K562 (cell line): ENCODE results near the gene MDK. TPM values are rescaled to one million over a fixed set of nuclear protein-coding genes. Genes with fewer than 3 reads are reported as not detected.

Experiments used
- CXXC5 ChIP-seq: fragments of 250-450 bp; sonication (Bioruptor Pico); IDR thresholded peaks from 2 replicates; pipeline ENCODE4 v1.8.0; 2022; ENCODE audit warnings: inconsistent platforms, mild to moderate bottlenecking, moderate library complexity
- NR2C2 ChIP-seq, 2 experiments: fragments of 200-800 bp in 1 of 2; sonication (Bioruptor generic) in 1 of 2; sonication (generic) in 1 of 2; formaldehyde crosslinking in 1 of 2; IDR thresholded peaks; 2 replicates each; pipeline versions ENCODE4 v1.6.1 to v1.8.0; 2016 to 2022; ENCODE audit warnings: mild to moderate bottlenecking in 1 of 2, missing compliant biosample characterization in 1 of 2, missing genetic modification characterization in 1 of 2, missing genetic modification reagents in 1 of 2
- PHB2 ChIP-seq: fragments of 450-650 bp; IDR thresholded peaks from 2 replicates; pipeline ENCODE4 v1.6.1; 2017; ENCODE audit warnings: low read depth
- RAD21 ChIP-seq, 2 experiments: fragments of 250-450 bp in 1 of 2; fragments of 450-650 bp in 1 of 2; sonication (Bioruptor Pico) in 1 of 2; formaldehyde crosslinking in 1 of 2; IDR thresholded peaks in 1 of 2; conservative IDR thresholded peaks in 1 of 2; 2 replicates each; pipeline versions ENCODE4 v1.4.0 to v1.8.0; 2020 to 2022; ENCODE audit warnings: mild to moderate bottlenecking in 2 of 2, moderate library complexity in 1 of 2
- SMARCB1 ChIP-seq: IDR thresholded peaks from 2 replicates; pipeline ENCODE4 v1.6.1; 2011; ENCODE audit warnings: improper control_type of control experiment, low read depth; ENCODE audit not compliant: insufficient read length
- TEAD4 ChIP-seq, 2 experiments: sonication (generic) in 1 of 2; formaldehyde crosslinking in 1 of 2; IDR thresholded peaks; 2 replicates each; pipeline versions ENCODE4 v1.6.1 to v1.8.0; 2012 to 2022; ENCODE audit warnings: borderline replicate concordance in 1 of 2, inconsistent platforms in 1 of 2, low read length in 1 of 2, mild to moderate bottlenecking in 1 of 2, missing genetic modification reagents in 1 of 2
- ZC3H11A ChIP-seq: IDR thresholded peaks from 2 replicates; pipeline ENCODE4 v1.6.1; 2012; ENCODE audit warnings: low read depth, low read length, improper control_type of control experiment
- ZNF197 ChIP-seq: fragments of 200-800 bp; sonication (Bioruptor generic); IDR thresholded peaks from 2 replicates; pipeline ENCODE4 v1.6.1; 2016; ENCODE audit warnings: low read depth, missing genetic modification characterization, missing compliant biosample characterization
- polyA plus RNA-seq, 8 experiments: library from polyadenylated mRNA; depleted of rRNA in 4 of 8; stranded (reverse) in 5 of 8; unstranded in 3 of 8; fragments of >200 nt; fragmentation: Nextera tagmentation in 2 of 8; fragmentation: Illumina TruSeq in 1 of 8; extraction: Ambion mirVana in 2 of 8; extraction: Trizol in 1 of 8; gene quantifications; 2 replicates each; pipeline versions ENCODE4 v1.2.1 to v1.2.3, GENCODE V29; 2011 to 2014; ENCODE audit warnings: inconsistent platforms in 1 of 8, missing spikeins in 1 of 8
- total RNA-seq, 7 experiments: library from RNA; depleted of rRNA in 6 of 7; stranded (reverse); fragments of >200 nt in 6 of 7; fragmentation: Illumina TruSeq in 2 of 7; extraction: Trizol in 2 of 7; gene quantifications; 2 replicates each; pipeline versions ENCODE4 v1.2.1 to v1.2.3, GENCODE V29; 2011 to 2021; ENCODE audit warnings: low replicate concordance in 1 of 7
- TF ChIP-seq, protein P1 (sequence below): sonication (generic); formaldehyde crosslinking; IDR thresholded peaks from 2 replicates; pipeline ENCODE4 v1.8.1; 2023; ENCODE audit warnings: mild to moderate bottlenecking, missing genetic modification reagents
- TF ChIP-seq, protein P2 (sequence below): fragments of 450-650 bp; formaldehyde crosslinking; IDR thresholded peaks from 2 replicates; pipeline ENCODE4 v1.4.0; 2020; ENCODE audit warnings: mild to moderate bottlenecking, mixed read lengths
- TF ChIP-seq, protein P3 (sequence below): sonication (generic); formaldehyde crosslinking; IDR thresholded peaks from 2 replicates; pipeline ENCODE4 v1.9.0; 2022; ENCODE audit warnings: mild to moderate bottlenecking, missing genetic modification reagents
- TF ChIP-seq, protein P4 (sequence below), 3 experiments: IDR thresholded peaks in 2 of 3; conservative IDR thresholded peaks in 1 of 3; 2 replicates each; pipeline ENCODE4 v1.5.1; 2011 to 2012; ENCODE audit warnings: low read length in 3 of 3, mild to moderate bottlenecking in 3 of 3, control low read depth in 2 of 3, improper control_type of control experiment in 1 of 3, inconsistent platforms in 1 of 3, low read depth in 1 of 3, mixed read lengths in 1 of 3, moderate library complexity in 1 of 3; ENCODE audit not compliant: insufficient read depth in 2 of 3
- TF ChIP-seq, protein P5 (sequence below), 2 experiments: IDR thresholded peaks; 2 replicates each; pipeline ENCODE4 v1.6.1; 2011; ENCODE audit warnings: borderline replicate concordance in 1 of 2, control low read depth in 1 of 2, low read depth in 1 of 2, low read length in 1 of 2, mild to moderate bottlenecking in 1 of 2, mixed read lengths in 1 of 2, moderate library complexity in 1 of 2; ENCODE audit not compliant: insufficient read depth in 1 of 2, insufficient read length in 1 of 2, poor library complexity in 1 of 2, severe bottlenecking in 1 of 2; ENCODE audit errors: extremely low read depth in 1 of 2

Gene MDK
- total and polyA plus RNA-seq, 9 of the 15 experiments (the other 6 are each of a cell fraction or from before 2014, with no cell fraction given), result 20.7 to 700 (median 350) TPM

DNA sequence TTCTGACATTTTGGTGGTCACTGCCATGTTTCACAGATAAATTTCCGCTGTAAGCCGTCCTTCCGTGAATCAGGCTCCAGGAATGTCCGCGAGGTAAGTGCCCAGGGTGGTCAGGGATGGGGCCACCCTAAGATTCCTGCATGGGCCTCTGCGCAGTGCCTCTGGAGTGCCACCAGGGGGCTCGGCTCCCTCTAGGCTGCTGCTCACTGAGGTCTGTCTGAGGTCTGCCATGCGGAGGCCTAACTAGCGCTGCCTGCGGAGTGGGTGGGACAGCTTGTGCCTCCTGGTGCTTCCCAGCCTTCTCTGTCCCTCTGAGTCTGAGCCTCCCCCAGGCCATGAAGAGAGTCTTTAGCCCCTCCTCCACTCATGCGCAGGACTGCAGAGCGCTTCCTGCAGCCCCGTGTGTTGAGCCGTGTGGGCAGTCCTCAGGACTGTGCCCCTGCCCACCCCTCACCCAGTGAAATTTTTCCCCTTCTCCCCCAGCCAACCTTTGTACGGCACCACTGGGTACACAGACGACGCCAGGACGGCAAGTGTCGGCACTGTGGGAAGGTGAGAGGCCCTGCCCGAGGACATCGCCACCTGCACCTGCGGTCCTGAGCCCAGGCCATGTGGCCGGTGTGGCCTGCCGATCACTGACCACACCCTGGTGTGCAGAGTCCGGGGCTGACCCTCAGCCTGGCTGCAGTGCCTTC lies 11.9 kb upstream of the MDK start (continued):
- TF ChIP-seq, protein P1, sequence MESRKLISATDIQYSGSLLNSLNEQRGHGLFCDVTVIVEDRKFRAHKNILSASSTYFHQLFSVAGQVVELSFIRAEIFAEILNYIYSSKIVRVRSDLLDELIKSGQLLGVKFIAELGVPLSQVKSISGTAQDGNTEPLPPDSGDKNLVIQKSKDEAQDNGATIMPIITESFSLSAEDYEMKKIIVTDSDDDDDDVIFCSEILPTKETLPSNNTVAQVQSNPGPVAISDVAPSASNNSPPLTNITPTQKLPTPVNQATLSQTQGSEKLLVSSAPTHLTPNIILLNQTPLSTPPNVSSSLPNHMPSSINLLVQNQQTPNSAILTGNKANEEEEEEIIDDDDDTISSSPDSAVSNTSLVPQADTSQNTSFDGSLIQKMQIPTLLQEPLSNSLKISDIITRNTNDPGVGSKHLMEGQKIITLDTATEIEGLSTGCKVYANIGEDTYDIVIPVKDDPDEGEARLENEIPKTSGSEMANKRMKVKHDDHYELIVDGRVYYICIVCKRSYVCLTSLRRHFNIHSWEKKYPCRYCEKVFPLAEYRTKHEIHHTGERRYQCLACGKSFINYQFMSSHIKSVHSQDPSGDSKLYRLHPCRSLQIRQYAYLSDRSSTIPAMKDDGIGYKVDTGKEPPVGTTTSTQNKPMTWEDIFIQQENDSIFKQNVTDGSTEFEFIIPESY (CRISPR knock-in tag), result peak; percentile 90
- TF ChIP-seq, protein P2, sequence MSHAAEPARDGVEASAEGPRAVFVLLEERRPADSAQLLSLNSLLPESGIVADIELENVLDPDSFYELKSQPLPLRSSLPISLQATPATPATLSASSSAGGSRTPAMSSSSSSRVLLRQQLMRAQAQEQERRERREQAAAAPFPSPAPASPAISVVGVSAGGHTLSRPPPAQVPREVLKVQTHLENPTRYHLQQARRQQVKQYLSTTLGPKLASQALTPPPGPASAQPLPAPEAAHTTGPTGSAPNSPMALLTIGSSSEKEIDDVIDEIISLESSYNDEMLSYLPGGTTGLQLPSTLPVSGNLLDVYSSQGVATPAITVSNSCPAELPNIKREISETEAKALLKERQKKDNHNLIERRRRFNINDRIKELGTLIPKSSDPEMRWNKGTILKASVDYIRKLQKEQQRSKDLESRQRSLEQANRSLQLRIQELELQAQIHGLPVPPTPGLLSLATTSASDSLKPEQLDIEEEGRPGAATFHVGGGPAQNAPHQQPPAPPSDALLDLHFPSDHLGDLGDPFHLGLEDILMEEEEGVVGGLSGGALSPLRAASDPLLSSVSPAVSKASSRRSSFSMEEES (CRISPR knock-in tag), result no peak
- TF ChIP-seq, protein P3, sequence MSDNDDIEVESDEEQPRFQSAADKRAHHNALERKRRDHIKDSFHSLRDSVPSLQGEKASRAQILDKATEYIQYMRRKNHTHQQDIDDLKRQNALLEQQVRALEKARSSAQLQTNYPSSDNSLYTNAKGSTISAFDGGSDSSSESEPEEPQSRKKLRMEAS (CRISPR knock-in tag), result peak; percentile 75
- TF ChIP-seq, protein P4, sequence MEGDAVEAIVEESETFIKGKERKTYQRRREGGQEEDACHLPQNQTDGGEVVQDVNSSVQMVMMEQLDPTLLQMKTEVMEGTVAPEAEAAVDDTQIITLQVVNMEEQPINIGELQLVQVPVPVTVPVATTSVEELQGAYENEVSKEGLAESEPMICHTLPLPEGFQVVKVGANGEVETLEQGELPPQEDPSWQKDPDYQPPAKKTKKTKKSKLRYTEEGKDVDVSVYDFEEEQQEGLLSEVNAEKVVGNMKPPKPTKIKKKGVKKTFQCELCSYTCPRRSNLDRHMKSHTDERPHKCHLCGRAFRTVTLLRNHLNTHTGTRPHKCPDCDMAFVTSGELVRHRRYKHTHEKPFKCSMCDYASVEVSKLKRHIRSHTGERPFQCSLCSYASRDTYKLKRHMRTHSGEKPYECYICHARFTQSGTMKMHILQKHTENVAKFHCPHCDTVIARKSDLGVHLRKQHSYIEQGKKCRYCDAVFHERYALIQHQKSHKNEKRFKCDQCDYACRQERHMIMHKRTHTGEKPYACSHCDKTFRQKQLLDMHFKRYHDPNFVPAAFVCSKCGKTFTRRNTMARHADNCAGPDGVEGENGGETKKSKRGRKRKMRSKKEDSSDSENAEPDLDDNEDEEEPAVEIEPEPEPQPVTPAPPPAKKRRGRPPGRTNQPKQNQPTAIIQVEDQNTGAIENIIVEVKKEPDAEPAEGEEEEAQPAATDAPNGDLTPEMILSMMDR (IDR thresholded peaks at IDR 0.05 in 2 of 3, conservative IDR thresholded peaks at IDR 0.05 in 1 of 3; ENCODE audit: insufficient read depth in 2 of 3, low read depth in 1 of 3, low read length in 3 of 3), result peak; percentile 82 to 94 (median 92)
- no peak for TF ChIP-seq PHB2
- TF ChIP-seq TEAD4 (IDR thresholded peaks at IDR 0.05; ENCODE audit: low read length), result peak; percentile 17; the same call in 1 of the 2 replicates
- no peak for TF ChIP-seq TEAD4 (CRISPR knock-in tag; IDR thresholded peaks at IDR 0.05; ENCODE audit: borderline replicate concordance)
- 0 out of 2 replicates have a peak, but pooled peaks have one; percentile 31 for TF ChIP-seq ZC3H11A
- TF ChIP-seq SMARCB1, result no peak
- 0 out of 2 replicates have a peak, but pooled peaks have one; percentile 12 for TF ChIP-seq NR2C2 (CRISPR knock-in tag; IDR thresholded peaks at IDR 0.05)
- no peak for TF ChIP-seq NR2C2 (tag; IDR thresholded peaks at IDR 0.05)
- peak in 1 of 2 experiments; percentile 68; a peak in 3 of 4 replicates for TF ChIP-seq RAD21 (CRISPR knock-in tag; conservative IDR thresholded peaks at IDR 0.05 in 1 of 2, IDR thresholded peaks at IDR 0.05 in 1 of 2)
- no peak for TF ChIP-seq ZNF197
- TF ChIP-seq, protein P5, sequence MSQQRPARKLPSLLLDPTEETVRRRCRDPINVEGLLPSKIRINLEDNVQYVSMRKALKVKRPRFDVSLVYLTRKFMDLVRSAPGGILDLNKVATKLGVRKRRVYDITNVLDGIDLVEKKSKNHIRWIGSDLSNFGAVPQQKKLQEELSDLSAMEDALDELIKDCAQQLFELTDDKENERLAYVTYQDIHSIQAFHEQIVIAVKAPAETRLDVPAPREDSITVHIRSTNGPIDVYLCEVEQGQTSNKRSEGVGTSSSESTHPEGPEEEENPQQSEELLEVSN (IDR thresholded peaks at IDR 0.05; ENCODE audit: borderline replicate concordance in 1 of 2, extremely low read depth in 1 of 2, insufficient read depth in 1 of 2, insufficient read length in 1 of 2, low read depth in 1 of 2, low read length in 1 of 2, poor library complexity in 1 of 2, severe bottlenecking in 1 of 2), result peak in 1 of 2 experiments; percentile 37
- TF ChIP-seq CXXC5 (CRISPR knock-in tag), result no peak
